DOHH2 (cell line): Measurements from ENCODE around the gene NIN.

Experiments
- H3F3A ChIP-seq: fragments of 200-600 bp; sonication (generic), shearing (Covaris generic); 2 replicates; pipeline ENCODE4 v1.6.0; 2016; ENCODE audit warnings: antibody characterized with exemption, mild to moderate bottlenecking; ENCODE audit not compliant: control insufficient read depth, insufficient read depth
- H3K27ac ChIP-seq: fragments of 200-600 bp; sonication (generic); 2 replicates; pipeline ENCODE4 v1.5.1; 2014; ENCODE audit warnings: low read depth, mild to moderate bottlenecking, low read length, moderate library complexity
- H3K27me3 ChIP-seq: fragments of 200-600 bp; sonication (generic); 2 replicates; pipeline ENCODE4 v1.6.1; 2014; ENCODE audit warnings: mild to moderate bottlenecking, low read length, mixed read lengths; ENCODE audit not compliant: control insufficient read depth
- H3K36me3 ChIP-seq: fragments of 200-600 bp; sonication (generic); 2 replicates; pipeline ENCODE4 v1.6.1; 2014; ENCODE audit warnings: mild to moderate bottlenecking, low read length, moderate library complexity, mixed read lengths; ENCODE audit not compliant: control insufficient read depth
- H3K4me1 ChIP-seq: fragments of 200-600 bp; sonication (generic); 2 replicates; pipeline ENCODE4 v1.6.1; 2014; ENCODE audit warnings: mild to moderate bottlenecking, low read length, mixed read lengths; ENCODE audit not compliant: control insufficient read depth
- H3K4me2 ChIP-seq: fragments of 200-600 bp; sonication (generic); 2 replicates; pipeline ENCODE4 v1.6.0; 2014; ENCODE audit warnings: mild to moderate bottlenecking, low read length, moderate library complexity
- H3K4me3 ChIP-seq: fragments of 200-600 bp; sonication (generic); 2 replicates; pipeline ENCODE4 v1.5.1; 2014; ENCODE audit warnings: mild to moderate bottlenecking, low read length, mixed read lengths
- H3K79me2 ChIP-seq: fragments of 200-600 bp; sonication (generic); 2 replicates; pipeline ENCODE4 v1.6.1; 2014; ENCODE audit warnings: mild to moderate bottlenecking, low read length, mixed read lengths; ENCODE audit not compliant: control insufficient read depth
- H3K9me2 ChIP-seq: fragments of 200-600 bp; sonication (generic); replicated peaks from 2 replicates; pipeline ENCODE4 v1.6.1; 2014; ENCODE audit warnings: mild to moderate bottlenecking, low read length, mixed read lengths; ENCODE audit not compliant: control insufficient read depth
- H3K9me3 ChIP-seq: fragments of 200-600 bp; sonication (generic); 2 replicates; pipeline ENCODE4 v1.6.1; 2014; ENCODE audit warnings: antibody characterized with exemption, low read length, mixed read lengths; ENCODE audit not compliant: control insufficient read depth, insufficient read depth
- H4K20me1 ChIP-seq: fragments of 200-600 bp; sonication (generic); 2 replicates; pipeline ENCODE4 v1.6.0; 2014; ENCODE audit warnings: low read depth, mild to moderate bottlenecking, antibody characterized with exemption, low read length, moderate library complexity; ENCODE audit not compliant: control insufficient read depth, insufficient read depth
- EZH2phosphoT487 ChIP-seq: fragments of 200-600 bp; sonication (generic); IDR thresholded peaks from 2 replicates; pipeline ENCODE4 v1.6.1; 2017; ENCODE audit warnings: borderline replicate concordance, mild to moderate bottlenecking, antibody characterized with exemption, low read length, moderate library complexity, mixed read lengths
- TF ChIP-seq, protein P1 (sequence below): fragments of 200-600 bp; sonication (generic); IDR thresholded peaks from one replicate; pipeline ENCODE4 v1.5.1; 2014; ENCODE audit warnings: antibody characterized with exemption, mild to moderate bottlenecking, low read depth, low read length; ENCODE audit not compliant: poor library complexity, severe bottlenecking

NIN gene

DNA sequence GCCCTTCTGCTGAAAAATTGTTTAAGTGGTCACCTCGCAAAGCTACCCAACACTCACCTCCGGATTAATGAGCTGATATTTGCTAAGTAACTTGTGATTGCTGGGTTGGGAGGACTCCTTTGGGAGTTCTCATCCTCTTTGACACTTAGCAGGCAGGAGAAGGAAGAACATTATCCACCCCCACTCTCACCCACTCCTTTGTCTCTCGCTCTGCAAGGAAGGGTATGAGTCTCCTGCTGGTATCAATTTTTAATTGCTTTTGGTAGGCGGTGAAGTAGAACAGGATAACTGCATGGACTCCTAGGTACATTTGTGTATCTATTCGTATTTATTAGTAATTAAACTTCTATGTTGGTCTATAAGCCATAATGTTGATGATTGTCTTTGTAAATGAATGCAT is 34.0 kb upstream of the NIN start:
- Histone ChIP-seq H3K27me3 (peaks cover 11% of the 10 kb centered on the region; the same call in 1 of the 2 replicates), H3K9me2 (no peaks in the 10 kb centered on the region), H3K4me3 (no peak overlapping the region), H3K36me3 (no peaks in the 10 kb centered on the region), H3K4me1 (peaks cover 10% of the 10 kb centered on the region), H3K27ac (no peak overlapping the region), H4K20me1 (no peaks in the 10 kb centered on the region), H3K4me2 (no peak overlapping the region), H3K79me2 (no peaks in the 10 kb centered on the region), H3K9me3 (no peaks in the 10 kb centered on the region), H3F3A (no peaks in the 10 kb centered on the region; the same call in 1 of the 2 replicates)
- TF ChIP-seq, protein P1, sequence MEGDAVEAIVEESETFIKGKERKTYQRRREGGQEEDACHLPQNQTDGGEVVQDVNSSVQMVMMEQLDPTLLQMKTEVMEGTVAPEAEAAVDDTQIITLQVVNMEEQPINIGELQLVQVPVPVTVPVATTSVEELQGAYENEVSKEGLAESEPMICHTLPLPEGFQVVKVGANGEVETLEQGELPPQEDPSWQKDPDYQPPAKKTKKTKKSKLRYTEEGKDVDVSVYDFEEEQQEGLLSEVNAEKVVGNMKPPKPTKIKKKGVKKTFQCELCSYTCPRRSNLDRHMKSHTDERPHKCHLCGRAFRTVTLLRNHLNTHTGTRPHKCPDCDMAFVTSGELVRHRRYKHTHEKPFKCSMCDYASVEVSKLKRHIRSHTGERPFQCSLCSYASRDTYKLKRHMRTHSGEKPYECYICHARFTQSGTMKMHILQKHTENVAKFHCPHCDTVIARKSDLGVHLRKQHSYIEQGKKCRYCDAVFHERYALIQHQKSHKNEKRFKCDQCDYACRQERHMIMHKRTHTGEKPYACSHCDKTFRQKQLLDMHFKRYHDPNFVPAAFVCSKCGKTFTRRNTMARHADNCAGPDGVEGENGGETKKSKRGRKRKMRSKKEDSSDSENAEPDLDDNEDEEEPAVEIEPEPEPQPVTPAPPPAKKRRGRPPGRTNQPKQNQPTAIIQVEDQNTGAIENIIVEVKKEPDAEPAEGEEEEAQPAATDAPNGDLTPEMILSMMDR: no peak
- no peak for TF ChIP-seq EZH2phosphoT487

DNA sequence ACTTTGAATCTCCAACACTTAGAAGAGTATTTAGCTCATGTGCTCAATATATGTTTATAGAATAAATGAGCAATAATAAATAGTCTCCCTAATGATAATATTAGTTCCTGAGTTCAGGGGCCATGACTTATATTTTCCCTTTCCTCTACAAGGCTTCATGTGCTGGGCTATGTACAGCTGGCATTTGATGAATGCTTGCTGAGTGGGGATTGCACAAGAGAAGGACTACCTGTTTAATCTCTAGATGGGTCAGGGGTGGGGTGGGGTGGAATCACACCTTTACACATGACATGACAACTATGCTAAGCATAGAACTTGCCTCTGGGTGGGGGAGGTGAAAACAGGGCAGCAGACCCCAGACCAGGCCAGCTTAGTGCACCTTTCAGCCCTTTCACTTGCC is 33.3 kb upstream of the NIN start:
- Histone ChIP-seq H3K27me3 (0 out of 2 replicates have a peak, but pooled peaks cover 6% of the 10 kb centered on the region), H3K9me3 (no peaks in the 10 kb centered on the region), H3K27ac (no peak overlapping the region), H4K20me1 (no peaks in the 10 kb centered on the region), H3K4me2 (no peak overlapping the region), H3K9me2 (no peaks in the 10 kb centered on the region), H3K4me3 (no peak overlapping the region), H3K79me2 (no peaks in the 10 kb centered on the region), H3K4me1 (peaks cover 17% of the 10 kb centered on the region), H3F3A (no peaks in the 10 kb centered on the region; the same call in 1 of the 2 replicates), H3K36me3 (no peaks in the 10 kb centered on the region)
- no peak for TF ChIP-seq EZH2phosphoT487
- TF ChIP-seq, protein P1: no peak

DNA sequence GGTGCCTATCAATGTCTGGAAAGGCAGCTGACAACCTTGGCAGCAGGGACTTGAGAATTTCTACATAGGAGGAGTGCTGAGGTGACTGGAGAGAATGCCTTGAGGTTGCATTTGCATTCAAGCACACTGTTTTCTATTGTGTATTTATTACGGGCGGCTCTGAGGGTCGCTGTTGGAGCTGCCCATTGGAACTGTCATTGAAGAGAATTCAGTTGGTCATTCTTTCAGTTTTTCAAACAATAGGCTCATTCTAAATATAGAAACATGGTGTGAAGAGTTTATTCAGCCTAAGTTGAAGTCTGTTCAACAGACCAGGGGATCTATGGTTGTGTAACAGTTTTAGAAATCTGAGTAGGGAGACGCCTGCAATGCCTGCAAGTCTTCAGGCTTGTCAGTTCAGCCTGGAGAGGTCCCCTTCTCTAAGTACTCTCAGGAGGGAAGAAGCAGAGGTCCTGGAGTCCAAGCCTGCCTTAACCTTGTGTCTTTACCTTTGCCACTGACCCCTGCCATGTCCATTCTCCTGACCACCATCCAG is 31.1 kb upstream of the NIN start:
- no peak overlapping the region for H3K27ac ChIP-seq
- H3K9me3 ChIP-seq: no peaks in the 10 kb centered on the region
- H4K20me1 ChIP-seq: no peaks in the 10 kb centered on the region
- no peaks in the 10 kb centered on the region for H3K79me2 ChIP-seq
- H3K4me3 ChIP-seq: no peak overlapping the region
- no peaks in the 10 kb centered on the region for H3K27me3 ChIP-seq
- H3F3A ChIP-seq: no peaks in the 10 kb centered on the region; the same call in 1 of the 2 replicates
- H3K4me2 ChIP-seq: no peak overlapping the region
- TF ChIP-seq EZH2phosphoT487: no peak
- TF ChIP-seq, protein P1: no peak
- H3K36me3 ChIP-seq: no peaks in the 10 kb centered on the region
- peaks cover 18% of the 10 kb centered on the region for H3K4me1 ChIP-seq
- H3K9me2 ChIP-seq: no peaks in the 10 kb centered on the region
